GM18858 (cell line): Measurements from ENCODE around the gene SWAP70.

Experiments used
- ATAC-seq: cut with Tn5 transposase; IDR thresholded peaks from one replicate; pipeline ENCODE4 v1.9.1; 2021; ENCODE audit not compliant: unreplicated experiment

The SWAP70 gene

GRCh38 chr11:9651481-9651880 is 12.4 kb upstream of the SWAP70 start:
- ATAC-seq, result no peak

- no peak for ATAC-seq
Measured at GRCh38 chr11:9651899-9652748, 11.8 kb upstream of the SWAP70 start.

- ATAC-seq, result no peak
Measured at GRCh38 chr11:9653871-9654270, 10.0 kb upstream of the SWAP70 start.

GRCh38 chr11:9656864-9657263 is 7.0 kb upstream of the SWAP70 start:
- ATAC-seq, result no peak

GRCh38 chr11:9657531-9657930 is 6.3 kb upstream of the SWAP70 start:
- no peak for ATAC-seq

- ATAC-seq, result no peak
Measured at GRCh38 chr11:9660886-9661285, 3.0 kb upstream of the SWAP70 start.

GRCh38 chr11:9662273-9662672 is 1.6 kb upstream of the SWAP70 start:
- no peak for ATAC-seq

GRCh38 chr11:9664276-9665171 is 647 bp downstream of the SWAP70 start:
- ATAC-seq, result peak; percentile 16

- no peak for ATAC-seq
Measured at GRCh38 chr11:9665749-9666148, 1.9 kb downstream of the SWAP70 start.

- ATAC-seq, result no peak
Measured at GRCh38 chr11:9669954-9670353, 6.1 kb downstream of the SWAP70 start.

- ATAC-seq, result no peak
Measured at GRCh38 chr11:9672288-9672916, 8.5 kb downstream of the SWAP70 start.

- no peak for ATAC-seq
Measured at GRCh38 chr11:9672918-9673317, 9.0 kb downstream of the SWAP70 start.

- ATAC-seq, result no peak
Measured at GRCh38 chr11:9675691-9676090, 11.8 kb downstream of the SWAP70 start.

- no peak for ATAC-seq
Measured at GRCh38 chr11:9677951-9678350, 14.1 kb downstream of the SWAP70 start.

- ATAC-seq, result no peak
Measured at GRCh38 chr11:9678576-9678975, 14.7 kb downstream of the SWAP70 start.

- no peak for ATAC-seq
Measured at GRCh38 chr11:9680028-9680427, 16.2 kb downstream of the SWAP70 start.

GRCh38 chr11:9681583-9682372 is 17.9 kb downstream of the SWAP70 start:
- ATAC-seq, result no peak

- no peak for ATAC-seq
Measured at GRCh38 chr11:9687711-9688477, 24.0 kb downstream of the SWAP70 start.

GRCh38 chr11:9688716-9689511 is 25.0 kb downstream of the SWAP70 start:
- peak; percentile 68 for ATAC-seq
